Erythroblast (primary cell): Measurements from ENCODE around the gene XG.

Experiments
- GATA1 ChIP-seq: IDR thresholded peaks from 2 replicates; pipeline ENCODE4 v1.6.1; 2011; ENCODE audit warnings: low read depth, mild to moderate bottlenecking, control low read depth, low read length, moderate library complexity
- POLR2A ChIP-seq: IDR thresholded peaks from 2 replicates; pipeline ENCODE4 v1.6.1; 2011; ENCODE audit warnings: mild to moderate bottlenecking, low read length

DNA sequence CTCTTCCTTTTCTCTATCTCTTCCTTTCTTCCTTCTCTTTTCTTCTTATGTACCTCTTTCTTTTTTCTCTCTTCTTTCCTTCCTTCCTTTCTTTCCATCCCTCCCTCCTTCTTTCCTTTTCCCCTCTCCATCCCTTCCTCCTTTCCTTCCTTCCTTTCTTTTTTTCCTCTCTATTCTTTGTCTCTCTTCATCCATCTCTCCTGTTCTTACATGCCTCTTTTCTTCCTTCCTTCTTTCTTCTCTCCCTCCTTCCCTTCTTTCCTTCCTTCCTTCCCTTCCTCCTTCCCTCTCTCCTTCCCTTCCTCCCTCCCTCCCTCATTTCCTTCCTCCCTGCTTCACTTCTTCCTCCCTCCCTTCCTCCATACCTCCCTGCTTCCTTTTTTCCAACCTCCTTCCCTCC is 19.2 kb upstream of the XG start:
- TF ChIP-seq POLR2A (no peak), GATA1 (no peak)
